DMS 273 (cell line): ENCODE data around the gene CD48.
"Not testable (repeated sequence)": the region's sequence is repeated elsewhere in the genome, so short reads cannot be mapped to it uniquely, and the experiment has no call there.

Experiments
- DNase-seq: peaks from one replicate; lab custom pipeline; 2025; ENCODE audit not compliant: unreplicated experiment; lab: John Stamatoyannopoulos, UW

Gene CD48

DNA sequence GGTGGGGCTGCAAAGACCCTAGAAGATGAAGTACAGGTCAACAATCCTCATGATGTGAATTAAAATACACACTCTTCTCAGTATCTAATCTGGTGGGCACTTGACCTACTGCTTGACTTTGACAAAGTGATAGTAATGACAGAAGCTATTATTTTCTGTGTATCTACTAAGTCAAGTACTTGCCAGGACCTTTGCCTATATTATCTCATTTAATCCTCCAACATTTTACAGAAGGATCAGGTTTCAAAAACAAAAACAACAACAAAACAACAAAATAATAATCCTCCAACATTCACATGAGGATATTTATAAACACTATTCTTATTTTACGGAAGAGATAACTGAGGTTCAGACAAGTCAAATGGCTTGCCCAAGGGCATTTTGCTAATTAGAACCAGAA is 4.4 kb upstream of the CD48 start:
- DNase-seq: no peak

DNA sequence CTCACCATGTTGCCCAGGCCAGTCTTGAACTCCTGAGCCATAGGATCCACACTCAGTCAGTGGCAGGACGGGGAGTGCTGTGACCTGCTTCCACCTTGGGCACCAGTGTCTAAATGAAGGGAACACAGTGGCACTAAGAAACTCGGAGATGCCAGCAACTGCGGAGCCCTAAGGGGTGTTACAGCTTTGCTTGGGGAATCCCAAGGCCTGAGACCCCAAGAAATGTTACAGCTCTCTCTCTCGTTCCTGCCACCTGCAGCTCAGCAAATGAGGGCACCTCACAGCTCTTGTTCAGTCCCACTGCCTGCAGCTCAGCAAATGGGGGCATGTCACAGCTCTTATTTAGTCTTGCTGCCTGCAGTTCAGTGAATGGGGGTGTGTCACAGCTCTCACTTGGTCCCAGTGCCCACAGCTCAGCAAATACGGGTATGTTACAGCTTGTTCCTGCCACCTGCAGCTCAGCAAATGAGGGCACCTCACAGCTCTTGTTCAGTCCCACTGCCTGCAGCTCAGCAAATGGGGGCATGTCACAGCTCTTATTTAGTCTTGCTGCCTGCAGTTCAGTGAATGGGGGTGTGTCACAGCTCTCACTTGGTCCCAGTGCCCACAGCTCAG is 2.5 kb upstream of the CD48 start:
- not testable (repeated sequence) for DNase-seq

- DNase-seq: no peak
Observed at GRCh38 chr1:160713161-160713560, 1.5 kb upstream of the CD48 start.

DNA sequence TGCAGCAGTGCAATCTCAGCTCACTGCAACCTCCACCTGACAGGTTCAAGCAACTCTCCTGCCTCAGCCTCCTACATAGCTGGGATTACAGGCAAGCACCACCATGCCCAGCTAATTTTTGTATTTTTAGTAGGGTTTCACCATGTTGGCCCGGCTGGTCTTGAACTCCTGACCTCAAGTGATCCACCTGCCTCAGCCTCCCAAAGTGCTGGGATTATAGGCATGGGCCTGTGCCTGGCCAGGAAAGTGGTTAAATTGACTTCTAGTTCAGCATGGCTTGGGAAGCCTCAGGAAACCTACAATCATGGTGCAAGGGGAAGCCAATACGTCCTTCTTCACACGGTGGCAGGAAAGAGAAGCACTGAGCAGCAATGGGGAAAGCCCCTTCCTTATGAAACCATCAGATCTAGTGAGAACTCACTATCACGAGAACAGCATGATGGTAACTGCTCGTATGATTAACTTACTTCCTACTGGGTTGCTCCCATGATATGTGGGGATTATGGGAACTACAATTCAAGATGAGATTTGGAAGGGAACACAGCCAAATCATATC is 981 bp upstream of the CD48 start:
- DNase-seq: not testable (repeated sequence)

DNA sequence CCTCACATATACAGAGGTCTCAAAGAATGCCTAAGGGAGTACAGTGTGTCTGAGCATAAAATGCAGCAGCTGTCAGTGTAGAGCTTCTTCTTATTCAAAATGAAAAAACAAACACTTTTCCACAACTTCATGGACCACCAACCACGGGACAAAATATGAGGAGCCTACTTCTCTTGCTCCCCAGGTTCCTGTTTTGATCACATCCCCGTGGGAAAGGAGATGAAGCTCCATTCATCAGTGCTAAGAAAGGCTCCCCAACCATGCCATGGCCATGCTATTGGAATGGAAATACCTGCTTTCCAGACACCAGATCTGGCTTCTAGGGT is 383 bp downstream of the CD48 start:
- DNase-seq: no peak

- DNase-seq: no peak
Observed at GRCh38 chr1:160710517-160711252, 937 bp downstream of the CD48 start.

- DNase-seq: no peak
Observed at GRCh38 chr1:160709715-160710114, 1.9 kb downstream of the CD48 start.

DNA sequence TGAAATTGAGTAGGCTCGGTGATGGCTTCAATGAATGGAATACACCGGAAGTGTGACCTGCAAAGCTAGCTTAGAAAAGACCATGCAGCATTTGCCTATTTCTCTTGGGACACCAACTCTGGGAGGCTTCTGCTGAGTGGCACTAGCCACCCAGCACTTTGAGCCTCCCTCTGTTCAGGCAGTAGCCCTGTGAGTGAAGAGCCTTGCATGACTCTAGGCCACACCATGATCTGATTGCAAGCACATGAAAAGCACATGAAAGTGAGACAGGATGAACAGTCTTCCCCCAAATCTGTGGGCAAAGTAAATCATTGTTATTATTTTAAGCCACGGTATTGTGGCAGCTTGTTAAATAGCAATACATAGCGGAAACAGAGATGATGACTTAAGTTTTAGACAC is 2.8 kb downstream of the CD48 start:
- no peak for DNase-seq

GRCh38 chr1:160708118-160708517 is 3.5 kb downstream of the CD48 start:
- DNase-seq: no peak

DNA sequence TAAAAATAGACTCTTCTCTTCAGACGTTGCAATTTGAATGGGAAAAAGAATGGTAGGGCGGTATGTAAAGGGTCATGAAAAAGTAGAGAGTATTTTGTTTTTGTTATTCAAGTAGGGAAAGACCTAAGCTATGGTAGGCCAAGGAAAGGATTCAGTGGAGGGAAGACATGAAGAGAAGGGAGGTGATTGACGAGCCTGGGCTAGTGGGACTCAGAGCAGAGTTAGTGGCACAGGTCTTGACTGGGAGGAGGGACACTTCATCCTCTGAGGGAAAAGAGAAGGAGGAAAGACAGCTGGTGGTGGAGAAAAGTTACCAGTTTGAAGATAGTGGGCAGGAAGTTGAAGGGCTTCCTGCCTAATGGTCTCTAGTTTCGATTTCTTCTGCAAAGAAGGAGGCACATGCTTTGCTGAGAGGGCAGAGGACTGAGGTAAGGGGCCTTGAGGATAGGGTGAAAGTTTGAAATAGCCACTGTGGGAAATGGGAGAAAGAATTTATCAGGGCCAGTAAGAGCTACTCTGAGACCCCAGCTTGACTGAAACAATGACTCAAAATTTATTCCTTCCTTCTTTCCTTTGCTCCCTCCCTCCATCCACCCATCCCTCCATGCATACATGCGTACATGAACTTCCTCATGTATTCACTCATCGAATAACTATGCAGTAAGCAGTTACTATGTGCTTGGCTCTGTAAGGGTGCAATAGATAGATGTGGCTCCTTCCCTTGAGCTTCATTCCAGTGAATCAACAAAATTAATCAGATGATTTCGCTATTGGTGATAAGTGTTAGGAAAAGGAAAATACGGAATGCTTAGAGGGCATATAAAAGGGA is 4.2 kb downstream of the CD48 start:
- no peak for DNase-seq

- no peak for DNase-seq
Observed at GRCh38 chr1:160706526-160707235, 4.9 kb downstream of the CD48 start.

- no peak for DNase-seq
Observed at GRCh38 chr1:160705742-160706141, 5.9 kb downstream of the CD48 start.

DNA sequence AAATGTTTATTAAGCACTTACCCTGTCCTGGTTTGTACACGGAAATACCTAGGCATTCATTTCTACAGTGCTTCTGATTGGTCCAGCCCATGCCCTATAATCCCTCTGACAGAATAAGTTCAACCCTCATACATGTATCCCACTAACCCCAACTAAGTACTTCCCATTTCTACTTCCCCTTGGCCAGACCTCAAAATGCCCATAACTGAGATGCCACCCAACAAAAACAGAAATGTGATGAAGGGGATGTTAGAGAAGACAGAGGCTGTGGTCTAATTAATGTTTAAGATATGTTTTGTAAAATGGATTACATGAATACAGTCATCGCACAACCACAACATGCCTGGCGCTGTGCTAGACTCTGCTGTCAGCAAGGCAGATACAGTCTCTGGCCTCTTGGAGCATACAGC is 6.4 kb downstream of the CD48 start:
- DNase-seq: not testable (repeated sequence)

DNA sequence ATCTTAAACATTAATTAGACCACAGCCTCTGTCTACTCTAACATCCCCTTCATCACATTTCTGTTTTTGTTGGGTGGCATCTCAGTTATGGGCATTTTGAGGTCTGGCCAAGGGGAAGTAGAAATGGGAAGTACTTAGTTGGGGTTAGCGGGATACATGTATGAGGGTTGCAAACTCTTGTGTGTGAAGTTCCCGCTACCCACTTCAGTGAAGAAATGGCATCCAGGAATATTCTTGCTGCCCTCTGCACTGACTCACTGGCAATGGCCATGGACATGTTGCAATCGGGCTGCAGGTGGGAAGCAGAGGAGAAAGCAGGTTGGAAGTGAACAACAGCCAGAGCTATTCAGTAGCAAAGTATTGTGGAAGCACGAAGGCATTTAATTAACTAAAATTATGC is 7.4 kb downstream of the CD48 start:
- DNase-seq: no peak

GRCh38 chr1:160702100-160702499 is 9.5 kb downstream of the CD48 start:
- no peak for DNase-seq

DNA sequence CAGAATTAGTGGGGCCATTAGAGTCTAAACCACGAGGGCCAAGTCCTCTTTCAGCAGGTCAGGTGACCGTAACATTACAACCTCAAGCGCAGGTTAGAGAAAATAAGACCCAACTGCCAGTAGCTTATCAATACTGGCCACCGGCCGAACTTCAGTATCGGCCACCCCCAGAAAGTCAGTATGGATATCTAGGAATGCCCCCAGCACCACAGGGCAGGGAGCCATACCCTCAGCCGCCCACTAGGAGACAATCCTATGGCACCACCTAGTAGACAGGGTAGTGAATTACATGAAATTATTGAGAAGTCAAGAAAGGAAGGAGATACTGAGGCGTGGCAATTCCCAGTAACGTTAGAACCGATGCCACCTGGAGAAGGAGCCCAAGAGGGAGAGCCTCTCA is 19.2 kb downstream of the CD48 start:
- peak; percentile 18 for DNase-seq

GRCh38 chr1:160685266-160685665 is 26.4 kb downstream of the CD48 start:
- DNase-seq: no peak

DNA sequence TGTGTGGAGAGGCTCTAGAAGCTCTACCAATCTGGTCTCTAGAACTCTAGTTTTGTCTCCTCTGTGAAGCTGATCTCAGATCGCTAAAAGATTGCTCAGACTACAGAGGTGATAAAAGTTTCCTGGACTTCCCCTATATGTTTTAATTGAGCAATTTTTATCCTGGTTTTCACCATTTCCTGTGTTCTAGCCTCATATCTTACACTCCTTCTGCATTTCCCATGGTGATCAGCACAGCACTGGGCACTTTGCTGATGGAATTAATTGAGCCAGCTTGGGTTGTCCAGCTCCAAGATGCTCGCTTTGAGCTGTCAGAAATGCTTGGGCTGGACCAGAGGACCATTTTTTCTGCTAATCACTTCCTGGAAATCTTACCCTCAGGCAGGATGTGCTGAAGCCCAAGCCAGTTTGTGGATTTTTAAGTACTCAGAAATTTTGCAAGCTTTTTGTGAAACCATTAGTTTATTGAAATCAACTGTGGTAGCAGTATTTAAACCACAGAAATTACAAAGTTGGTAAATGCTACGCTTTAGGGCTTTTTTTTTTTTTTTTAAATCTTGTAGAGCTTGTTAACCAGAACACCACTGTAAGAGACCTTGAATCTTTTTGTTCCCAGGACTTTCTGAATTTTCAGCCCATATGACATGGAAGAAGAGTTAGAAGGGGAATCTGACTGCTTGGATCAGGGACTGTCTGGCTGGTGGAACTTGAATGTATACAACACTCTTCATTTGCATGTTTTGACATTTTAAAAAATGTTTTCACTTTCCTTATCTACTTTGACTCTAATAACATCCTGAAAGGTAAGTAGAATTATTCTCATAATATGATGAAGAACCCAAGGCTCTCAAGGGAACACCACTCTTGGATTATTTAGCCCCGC is 28.4 kb downstream of the CD48 start:
- DNase-seq: no peak

GRCh38 chr1:160681891-160682140 is 29.8 kb downstream of the CD48 start:
- DNase-seq: no peak

DNA sequence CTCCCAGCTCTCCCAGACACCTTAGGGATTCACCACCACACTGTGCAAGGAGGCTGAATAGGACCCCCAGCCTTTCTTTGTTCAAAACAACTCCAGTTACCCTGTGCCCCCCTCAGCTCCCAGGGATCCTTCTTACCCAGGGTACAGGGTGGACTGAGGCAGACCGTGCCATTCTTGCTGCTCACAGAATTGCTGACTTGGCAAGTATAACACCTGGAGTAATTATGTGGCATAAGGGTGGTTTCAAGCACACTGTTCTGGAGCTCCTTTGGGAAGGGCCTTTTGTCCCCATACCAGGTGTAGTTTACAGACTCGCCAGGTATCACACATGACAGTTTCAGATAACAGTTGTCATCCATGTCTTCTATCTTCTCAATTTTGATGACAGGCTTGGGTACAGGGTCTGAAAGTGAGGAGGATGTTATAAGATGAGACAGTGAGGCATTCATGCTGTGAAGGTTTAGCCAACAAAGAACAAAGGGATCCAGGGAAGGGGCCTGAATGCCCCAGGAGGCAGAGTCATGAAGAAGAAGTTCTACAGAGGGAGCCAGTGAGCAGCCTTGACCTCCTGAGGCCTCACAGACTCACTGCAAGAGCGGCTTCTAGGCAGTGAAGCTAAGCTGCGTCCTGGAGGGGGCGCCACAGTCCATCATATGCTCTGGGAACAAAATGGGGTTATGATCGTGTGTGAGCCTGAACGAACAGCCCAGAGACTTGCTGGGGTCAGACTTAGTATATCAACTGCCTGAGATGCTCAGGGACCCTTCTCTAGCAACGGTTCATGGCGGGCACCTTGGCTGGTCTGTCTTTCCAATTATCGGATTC is 30.3 kb downstream of the CD48 start:
- peak; percentile 75 for DNase-seq
